NCI-H1436 treated with DMSO at 0.1 percent for 48 hours (cell line): ENCODE measurements around the gene IMP4.

Source experiments
- DNase-seq: peaks from one replicate; lab custom pipeline; 2025; lab: John Stamatoyannopoulos, UW

Gene IMP4

GRCh38 chr2:130336877-130337734, 5.6 kb upstream of the IMP4 start:
- DNase-seq: peak; percentile 42

GRCh38 chr2:130337735-130338325, 4.9 kb upstream of the IMP4 start:
- DNase-seq: no peak

DNA sequence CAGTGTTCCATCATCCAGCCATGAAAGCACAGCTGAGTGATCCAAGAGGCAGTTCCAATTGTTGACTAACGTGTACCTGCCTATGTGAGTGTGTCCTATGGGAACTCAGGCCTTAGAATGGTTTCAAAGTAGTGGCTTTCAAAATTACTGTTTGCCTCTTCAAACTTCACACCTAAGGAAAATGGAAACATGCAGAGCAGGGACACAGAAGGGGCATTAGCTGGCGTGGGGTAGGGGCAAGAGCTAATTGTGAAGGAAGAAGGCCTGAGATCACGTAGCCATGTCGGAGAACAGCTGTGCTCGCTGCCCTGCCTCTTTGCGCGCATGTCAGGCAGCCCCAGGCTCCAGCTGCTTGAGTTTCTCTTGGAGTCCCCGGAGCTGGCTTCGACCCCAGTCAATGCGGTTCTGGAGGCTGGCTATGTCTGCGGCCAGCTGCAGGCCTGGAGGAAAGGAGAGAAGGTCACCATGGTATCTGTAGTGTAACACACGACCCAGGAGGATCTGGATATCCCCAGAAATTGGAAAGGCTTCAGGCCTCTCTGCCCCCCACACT, 3.8 kb upstream of the IMP4 start:
- no peak for DNase-seq

DNA sequence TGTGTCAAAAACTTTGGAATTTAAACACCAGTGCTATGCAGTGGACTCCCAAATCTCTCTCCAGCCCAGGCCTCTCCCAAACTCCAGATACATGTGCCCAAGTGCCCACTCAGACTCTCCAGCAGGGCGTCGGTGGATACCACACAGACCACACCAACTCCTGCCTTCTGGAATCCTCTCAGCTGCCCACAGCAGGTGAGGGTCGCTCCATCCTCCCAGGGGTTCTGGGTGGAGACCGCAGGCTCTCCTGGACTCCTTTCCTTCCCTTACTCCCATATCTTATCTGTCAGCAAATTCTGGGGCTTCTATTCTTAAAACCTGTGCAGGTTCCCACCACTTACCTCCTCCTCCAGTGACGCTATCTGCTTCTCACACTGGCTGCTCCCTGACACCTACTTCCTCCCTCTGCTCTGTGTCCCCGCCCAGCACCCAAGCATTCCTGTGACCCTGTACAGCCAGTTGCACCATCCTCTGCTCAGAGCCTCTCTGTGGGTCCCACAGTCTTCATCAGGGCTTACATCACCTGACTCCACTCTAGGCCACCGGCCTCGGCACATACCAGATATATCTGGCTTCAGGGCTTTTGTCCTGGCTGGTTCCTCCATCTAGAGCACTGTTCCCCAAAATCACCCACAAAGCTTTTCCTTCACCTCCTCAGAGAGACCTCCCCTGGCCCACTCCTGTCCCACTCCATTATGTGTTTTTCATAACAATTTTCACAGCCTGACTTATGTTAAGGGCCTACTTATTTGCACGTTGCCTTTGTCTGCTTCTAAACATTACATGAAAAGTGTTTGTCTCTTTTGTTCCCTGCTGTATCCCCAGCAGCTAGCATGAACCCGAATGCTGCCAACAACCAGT, 2.6 kb upstream of the IMP4 start:
- no peak for DNase-seq

DNA sequence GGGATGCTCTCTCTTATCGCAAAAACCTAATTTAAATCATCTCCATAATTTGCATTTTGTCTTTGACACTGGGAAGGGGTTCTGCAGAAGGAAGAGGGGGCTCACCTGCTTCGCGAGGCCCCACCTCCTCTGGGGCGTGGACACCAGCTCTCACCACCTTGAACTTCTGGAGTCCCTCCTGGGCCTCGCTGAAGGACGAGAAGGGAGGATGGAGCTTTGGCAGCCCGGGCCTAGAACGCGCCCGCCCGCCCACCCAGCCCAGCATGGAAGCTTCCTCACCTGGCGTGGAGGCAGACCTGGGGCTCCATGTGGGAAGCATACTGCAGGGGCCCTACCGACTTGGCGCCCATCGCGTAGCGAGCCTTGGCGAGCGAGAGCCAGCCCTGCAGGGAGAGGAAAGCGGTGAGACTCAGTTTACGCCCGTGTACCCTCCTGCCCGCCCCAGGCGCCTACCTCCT, 1.1 kb upstream of the IMP4 start:
- no peak for DNase-seq

GRCh38 chr2:130342020-130342532, 621 bp upstream of the IMP4 start:
- peak; percentile 75 for DNase-seq

DNA sequence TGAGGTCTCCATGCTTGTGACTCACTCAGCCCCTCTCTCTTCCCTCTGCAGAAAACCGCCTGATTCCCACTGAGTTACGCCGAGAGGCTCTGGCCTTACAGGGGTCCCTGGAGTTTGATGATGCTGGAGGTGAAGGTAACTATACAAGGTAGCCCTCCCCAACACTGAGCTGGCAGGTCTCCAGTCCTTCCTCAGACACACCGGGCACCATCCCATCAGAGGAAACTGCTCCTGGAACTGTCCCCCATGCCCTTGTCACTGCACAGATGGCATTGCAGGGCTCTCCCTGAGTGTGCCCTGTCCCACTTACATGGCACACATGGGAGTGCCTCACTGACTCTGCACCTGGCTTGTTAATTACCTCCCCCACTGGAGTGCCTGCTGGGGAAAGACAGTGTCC, 1.9 kb downstream of the IMP4 start:
- no peak for DNase-seq

GRCh38 chr2:130345091-130345490, 2.4 kb downstream of the IMP4 start:
- DNase-seq: no peak

GRCh38 chr2:130345611-130346010, 2.9 kb downstream of the IMP4 start:
- no peak for DNase-seq

- no peak for DNase-seq
Measured at GRCh38 chr2:130346041-130346740, 3.5 kb downstream of the IMP4 start.

DNA sequence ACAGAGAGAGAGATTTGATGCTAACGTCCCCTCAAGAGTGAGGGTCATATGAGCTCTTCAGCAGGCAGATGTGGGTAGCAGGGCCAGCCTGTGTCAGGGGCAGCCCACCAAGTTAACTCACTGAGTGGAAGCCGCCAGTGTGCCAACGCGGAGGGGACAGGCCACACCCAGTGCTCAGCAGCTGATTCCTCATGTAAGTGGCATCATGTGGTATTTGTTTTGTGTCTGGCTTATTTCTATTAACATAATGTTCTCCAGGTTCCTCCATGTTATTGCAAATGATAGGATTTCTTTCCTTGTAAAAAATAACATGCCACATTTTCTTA, 4.0 kb downstream of the IMP4 start:
- DNase-seq: no peak

DNA sequence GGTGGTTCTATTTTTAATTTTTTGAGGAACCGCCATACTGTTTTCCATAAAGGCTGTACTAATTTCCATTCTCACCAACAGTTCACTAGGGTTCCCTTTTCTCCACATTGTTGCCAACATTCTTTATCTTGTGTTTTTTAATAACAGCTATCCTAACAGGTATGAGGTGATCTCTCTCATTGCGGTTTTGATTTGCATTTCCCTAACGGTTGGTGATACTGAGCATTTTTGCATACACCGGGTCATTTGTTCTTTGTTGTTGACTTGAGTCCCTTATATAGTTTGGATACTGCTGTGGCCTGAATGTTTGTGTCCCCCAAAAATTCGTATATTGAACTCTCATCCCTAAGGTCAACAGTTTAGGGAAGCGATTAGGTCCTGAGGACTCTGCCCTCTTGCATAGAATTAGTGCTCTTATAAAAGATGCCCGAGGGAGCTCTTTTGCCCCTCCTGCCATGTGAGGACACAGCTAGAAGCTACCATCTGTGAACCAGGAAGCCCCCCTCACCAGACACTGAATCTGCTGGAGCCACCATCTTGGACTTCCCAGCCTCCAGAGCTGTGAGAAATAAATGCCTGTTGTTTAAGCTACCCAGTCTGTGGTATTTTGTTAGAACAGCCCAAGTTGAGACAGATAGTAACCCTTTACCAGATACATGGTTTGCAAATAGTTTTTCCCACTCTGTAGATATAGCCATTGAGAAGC, 4.7 kb downstream of the IMP4 start:
- no peak for DNase-seq

- DNase-seq: no peak
Measured at GRCh38 chr2:130349174-130349573, 6.5 kb downstream of the IMP4 start.

- DNase-seq: no peak
Measured at GRCh38 chr2:130351711-130352110, 9.0 kb downstream of the IMP4 start.

DNA sequence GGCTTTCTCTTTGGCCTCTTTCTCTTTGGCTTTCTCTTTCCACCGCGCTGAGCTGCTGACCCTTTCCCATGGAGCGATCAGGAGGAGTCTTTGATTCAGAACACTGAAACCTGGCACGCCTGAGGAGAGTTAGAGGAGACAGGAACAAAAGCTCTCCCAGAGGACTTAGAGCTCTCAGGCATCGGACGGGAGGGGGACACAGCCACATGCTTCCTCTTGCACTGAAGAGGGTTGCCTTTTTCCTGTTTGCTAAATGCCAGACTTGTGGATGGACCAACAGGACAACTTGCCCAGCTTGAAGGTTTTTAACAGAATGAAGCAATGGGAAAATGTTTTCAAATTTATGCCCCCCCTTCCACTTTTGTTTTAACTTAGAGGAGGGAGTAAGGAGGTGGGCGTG, 9.5 kb downstream of the IMP4 start:
- no peak for DNase-seq

- DNase-seq: no peak
Measured at GRCh38 chr2:130353291-130354138, 10.8 kb downstream of the IMP4 start.

DNA sequence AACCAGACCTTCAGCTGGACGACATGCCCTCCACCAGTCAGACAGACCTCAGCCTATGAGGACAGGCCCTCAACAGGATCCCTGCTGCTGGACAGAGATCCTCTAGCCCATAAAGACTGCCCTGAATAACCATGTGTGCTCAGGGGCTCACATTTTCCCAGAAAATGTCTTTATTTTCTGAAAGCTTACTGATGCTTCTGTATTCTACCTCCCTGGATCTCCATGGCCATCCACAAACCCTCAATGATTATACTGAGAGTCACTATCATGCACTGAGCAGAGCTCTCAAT, 11.4 kb downstream of the IMP4 start:
- no peak for DNase-seq

DNA sequence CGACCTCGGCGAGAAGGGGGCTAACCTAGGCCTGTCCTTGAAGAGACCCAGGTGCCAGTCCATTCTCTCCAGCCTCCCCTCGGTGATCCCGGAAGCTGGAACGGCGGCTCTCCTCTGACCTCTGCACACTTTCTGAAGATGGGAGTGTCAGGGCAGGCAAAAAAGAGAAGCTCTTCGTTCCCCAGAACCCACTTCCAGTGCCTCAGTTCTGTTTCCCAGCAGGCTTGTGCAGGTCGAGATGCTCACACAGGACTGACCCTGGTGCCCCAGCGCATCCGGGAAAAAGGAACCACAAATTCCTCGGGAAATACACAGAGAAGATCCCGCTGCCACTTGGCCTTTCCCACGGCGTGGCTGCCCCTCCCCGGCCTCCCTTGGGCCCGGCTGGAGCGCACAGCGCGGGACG, 12.5 kb downstream of the IMP4 start:
- no peak for DNase-seq

GRCh38 chr2:130355578-130356431, 13.1 kb downstream of the IMP4 start, which contains the start of gene PTPN18:
TSS of gene PTPN18 (plus strand) at chr2:130356056. CDS start at chr2:130356108, 52 bp downstream.
- DNase-seq: no peak
